Lung (tissue), 12 donors: ENCODE measurements around the gene CATSPERD. TPM values are rescaled to one million over a fixed set of nuclear protein-coding genes. Genes with fewer than 3 reads are reported as not detected.

Experiments used
- ATAC-seq: fragments of 200-7000 bp; cut with Tn5 transposase; one replicate; pipeline ENCODE4 v1.9.1; 2020; ENCODE audit warnings: moderate number of reproducible peaks; ENCODE audit not compliant: insufficient read depth, low FRiP score
- DNase-seq, 3 donors: peaks; one replicate each; pipeline ENCODE4 v3.0.0-alpha.2; 2013 to 2017
- H3K27ac ChIP-seq, 2 donors: one replicate each; pipeline ENCODE4 v1.5.1; 2013; ENCODE audit warnings: mild to moderate bottlenecking in 2 of 2, moderate library complexity in 2 of 2, control low read depth in 1 of 2, inconsistent platforms in 1 of 2, low read depth in 1 of 2, low read length in 1 of 2
- H3K27me3 ChIP-seq, 3 donors: one replicate each; pipeline ENCODE4 v1.5.1; 2013; ENCODE audit warnings: low read length in 2 of 3; ENCODE audit not compliant: control insufficient read depth in 3 of 3, insufficient read depth in 3 of 3
- H3K36me3 ChIP-seq, 4 donors: one replicate each; pipeline ENCODE4 v1.5.1; 2013; ENCODE audit warnings: low read length in 4 of 4, mild to moderate bottlenecking in 1 of 4, moderate library complexity in 1 of 4; ENCODE audit not compliant: control insufficient read depth in 4 of 4, insufficient read depth in 4 of 4
- H3K4me1 ChIP-seq, 5 donors: one replicate each; pipeline ENCODE4 v1.5.1; 2013; ENCODE audit warnings: low read length in 5 of 5, mild to moderate bottlenecking in 2 of 5, moderate library complexity in 1 of 5; ENCODE audit not compliant: control insufficient read depth in 5 of 5, insufficient read depth in 5 of 5
- H3K4me3 ChIP-seq: one replicate; pipeline ENCODE4 v1.5.1; 2013; ENCODE audit warnings: mild to moderate bottlenecking, control low read depth, moderate library complexity
- H3K9ac ChIP-seq, 2 donors: one replicate each; pipeline ENCODE4 v1.5.1; 2013; ENCODE audit warnings: low read length in 2 of 2, control low read depth in 1 of 2; ENCODE audit not compliant: insufficient read depth in 1 of 2
- H3K9me3 ChIP-seq, 4 donors: one replicate each; pipeline ENCODE4 v1.5.1; 2013; ENCODE audit warnings: low read length in 3 of 4, mild to moderate bottlenecking in 1 of 4, moderate library complexity in 1 of 4; ENCODE audit not compliant: control insufficient read depth in 4 of 4, insufficient read depth in 3 of 4
- CTCF ChIP-seq: IDR thresholded peaks from 2 replicates; pipeline ENCODE4 v1.5.1; 2012; ENCODE audit warnings: mild to moderate bottlenecking; ENCODE audit errors: control extremely low read depth, extremely low read depth
- WGBS, 2 donors: extraction: QIAGEN DNeasy Blood & Tissue Kit; methylation state at CpG; one replicate each; pipeline ENCODE4 v1.1.7; 2013; 5-methylcytosine and 5-hydroxymethylcytosine counted together
- polyA plus RNA-seq, 2 donors: library from polyadenylated mRNA; stranded (reverse); fragments of 200-250 nt; gene quantifications; one replicate each; pipeline ENCODE4 v1.2.1, GENCODE V29; 2013
- total RNA-seq, 2 donors: library from RNA; depleted of rRNA in 1 of 2; stranded (reverse); fragments of >200 nt in 1 of 2; gene quantifications; one replicate each; pipeline ENCODE4 v1.2.1, GENCODE V29; 2014 to 2021
- donor health status: control.
- donor health status: control.
- donor health status: Bipolar disorder and iron deficiency.
- donor health status: healthy.
- donor health status: DM: yes; HTN: yes; CAD: no.

Gene CATSPERD
- total and polyA plus RNA-seq, 4 donors, result 8.2 to 11.3 (median 9.2) TPM

GRCh38 chr19:5811117-5811516 is 90.7 kb downstream of the CATSPERD start:
- Histone ChIP-seq H3K27me3 (no peaks in the 10 kb centered on the region), H3K36me3 (no peaks in the 10 kb centered on the region), H3K9me3 (peaks cover 0 to 5% (median 0%) of the 10 kb centered on the region in 4 donors), H3K4me1 (no peaks in the 10 kb centered on the region), H3K9ac (no peak overlapping the region), H3K27ac (no peak overlapping the region), H3K4me3 (no peak overlapping the region)
- no peak for TF ChIP-seq CTCF
- ATAC-seq (no peak), DNase-seq (no peak)
- 96 to 98% methylated on average over 4 of the region's 4 CpGs for WGBS, 2 donors

- Histone ChIP-seq H3K27me3 (no peaks in the 10 kb centered on the region), H3K27ac (no peak overlapping the region), H3K36me3 (no peaks in the 10 kb centered on the region), H3K9ac (no peak overlapping the region), H3K9me3 (peaks cover 0 to 2% (median 0%) of the 10 kb centered on the region in 4 donors), H3K4me1 (no peaks in the 10 kb centered on the region), H3K4me3 (no peak overlapping the region)
- TF ChIP-seq CTCF, result no peak
- ATAC-seq (no peak), DNase-seq (no peak)
- 75 to 82% methylated on average over 9 of the region's 9 CpGs for WGBS, 2 donors
These were observed 93.8 kb downstream of the CATSPERD start for GRCh38 chr19:5814123-5814851.

- Histone ChIP-seq H3K27me3 (no peaks in the 10 kb centered on the region), H3K9me3 (peaks cover 0 to 2% (median 0%) of the 10 kb centered on the region in 4 donors), H3K4me3 (no peak overlapping the region), H3K9ac (no peak overlapping the region), H3K36me3 (no peaks in the 10 kb centered on the region), H3K4me1 (no peaks in the 10 kb centered on the region), H3K27ac (no peak overlapping the region)
- 70 to 74% methylated on average over 11 of the region's 11 CpGs for WGBS, 2 donors
- DNase-seq (no peak), ATAC-seq (no peak)
- TF ChIP-seq CTCF, result no peak
These were observed 94.4 kb downstream of the CATSPERD start for GRCh38 chr19:5814852-5815246.

- H3K9me3 ChIP-seq, result peaks cover 0 to 2% (median 0%) of the 10 kb centered on the region in 4 donors
- no peaks in the 10 kb centered on the region for H3K27me3 ChIP-seq
- no peak overlapping the region for H3K9ac ChIP-seq
- 90 to 92% methylated on average over 2 of the region's 2 CpGs for WGBS, 2 donors
- TF ChIP-seq CTCF, result no peak
- ATAC-seq, result no peak
- no peak for DNase-seq
- H3K27ac ChIP-seq, result no peak overlapping the region
- H3K4me1 ChIP-seq, result peaks cover 0 to 2% (median 0%) of the 10 kb centered on the region in 5 donors
- H3K4me3 ChIP-seq, result no peak overlapping the region
- H3K36me3 ChIP-seq, result no peaks in the 10 kb centered on the region
These were observed 96.8 kb downstream of the CATSPERD start for GRCh38 chr19:5817218-5817617.
